GM18507 (cell line): ENCODE measurements around the gene ZNF346.
A peak's percentile ranks its signal among the peaks of the same experiment; 100 is the strongest.

Experiments
- DNase-seq: peaks from one replicate; pipeline ENCODE4 v3.0.0; 2011; ENCODE audit warnings: low read depth; ENCODE audit not compliant: insufficient read length; ENCODE audit errors: extremely low spot score
- FAIRE-seq: peaks from 2 replicates; lab custom pipeline; 2011; peaks lifted over from hg19 to GRCh38; lab: Jason Lieb, UNC

Gene ZNF346

GRCh38 chr5:177109810-177110209 lies 87.3 kb downstream of the ZNF346 start:
- no peak for DNase-seq

GRCh38 chr5:177111720-177112394 lies 89.4 kb downstream of the ZNF346 start:
- peak; percentile 81 for FAIRE-seq

More at GRCh38 chr5:177109810-177110209, 87.3 kb downstream of the ZNF346 start:
- FAIRE-seq = no peak

GRCh38 chr5:177112589-177113220 lies 90.2 kb downstream of the ZNF346 start:
- no peak for FAIRE-seq
- DNase-seq = no peak

More at GRCh38 chr5:177111720-177112394, 89.4 kb downstream of the ZNF346 start:
- peak; percentile 54 for DNase-seq

GRCh38 chr5:177113566-177114424 lies 91.3 kb downstream of the ZNF346 start:
- FAIRE-seq (peak; percentile 96), DNase-seq (peak; percentile 74)

GRCh38 chr5:177116631-177117373 lies 94.3 kb downstream of the ZNF346 start:
- peak; percentile 56 for DNase-seq
- FAIRE-seq = no peak

- no peak for FAIRE-seq
- DNase-seq = no peak
These were observed 95.0 kb downstream of the ZNF346 start for GRCh38 chr5:177117441-177118045.

GRCh38 chr5:177122566-177122965 lies 100.1 kb downstream of the ZNF346 start:
- no peak for FAIRE-seq
- no peak for DNase-seq

GRCh38 chr5:177123789-177124485 lies 101.4 kb downstream of the ZNF346 start:
- DNase-seq = no peak
- peak; percentile 64 for FAIRE-seq

- FAIRE-seq (peak; percentile 59), DNase-seq (peak; percentile 20)
These were observed 102.0 kb downstream of the ZNF346 start for GRCh38 chr5:177124486-177124991.

- FAIRE-seq = no peak
- DNase-seq = no peak
These were observed 104.3 kb downstream of the ZNF346 start for GRCh38 chr5:177126771-177127170.

GRCh38 chr5:177128551-177128981 lies 106.1 kb downstream of the ZNF346 start:
- DNase-seq (no peak), FAIRE-seq (no peak)

- FAIRE-seq (no peak), DNase-seq (no peak)
These were observed 107.9 kb downstream of the ZNF346 start for GRCh38 chr5:177130211-177131018.
